KMS-11 (cell line): ENCODE measurements around the gene PDCD5.

ENCODE experiments used
- H2AFZ ChIP-seq: fragments of 200-600 bp; sonication (generic); 2 replicates; pipeline ENCODE4 v1.6.1; 2016; ENCODE audit warnings: antibody characterized with exemption, mixed run types, low read depth
- H3K27ac ChIP-seq: fragments of 200-600 bp; sonication (generic); 2 replicates; pipeline ENCODE4 v1.6.1; 2016; ENCODE audit warnings: mild to moderate bottlenecking, mixed run types
- H3K27me3 ChIP-seq: fragments of 200-600 bp; sonication (generic); 2 replicates; pipeline ENCODE4 v1.6.1; 2017; ENCODE audit warnings: mild to moderate bottlenecking, low read depth, mixed run types, moderate library complexity; ENCODE audit not compliant: insufficient read depth
- H3K36me3 ChIP-seq: fragments of 200-600 bp; sonication (generic); 2 replicates; pipeline ENCODE4 v1.6.1; 2017; ENCODE audit warnings: mild to moderate bottlenecking, mixed run types; ENCODE audit not compliant: insufficient read depth
- H3K4me1 ChIP-seq: fragments of 200-600 bp; sonication (generic); 2 replicates; pipeline ENCODE4 v1.6.1; 2016; ENCODE audit warnings: mild to moderate bottlenecking, low read depth, mixed run types; ENCODE audit not compliant: poor library complexity, severe bottlenecking
- H3K4me2 ChIP-seq: fragments of 200-600 bp; sonication (generic); 2 replicates; pipeline ENCODE4 v1.7.0; 2016; ENCODE audit warnings: mild to moderate bottlenecking, mixed run types
- H3K4me3 ChIP-seq: fragments of 200-600 bp; sonication (generic); IDR thresholded peaks from 2 replicates; pipeline ENCODE4 v1.6.1; 2017; ENCODE audit warnings: low read depth, low read length, mixed read lengths; ENCODE audit not compliant: insufficient read depth
- H3K79me2 ChIP-seq: fragments of 200-600 bp; sonication (generic); 2 replicates; pipeline ENCODE4 v1.6.1; 2016; ENCODE audit warnings: low read depth, mixed run types; ENCODE audit not compliant: insufficient read depth
- H3K9ac ChIP-seq: fragments of 200-600 bp; sonication (generic); 2 replicates; pipeline ENCODE4 v1.6.1; 2016; ENCODE audit warnings: mild to moderate bottlenecking, mixed run types
- H4K20me1 ChIP-seq: fragments of 200-600 bp; sonication (generic); 2 replicates; pipeline ENCODE4 v1.6.1; 2016; ENCODE audit warnings: mild to moderate bottlenecking, mixed run types; ENCODE audit not compliant: insufficient read depth
- TF ChIP-seq, protein P1 (sequence below): fragments of 200-600 bp; sonication (generic); conservative IDR thresholded peaks from 2 replicates; pipeline ENCODE4 v1.6.1; 2017; ENCODE audit warnings: low read depth, mild to moderate bottlenecking, antibody characterized with exemption, low read length, moderate library complexity, mixed read lengths

Gene PDCD5, protein sequence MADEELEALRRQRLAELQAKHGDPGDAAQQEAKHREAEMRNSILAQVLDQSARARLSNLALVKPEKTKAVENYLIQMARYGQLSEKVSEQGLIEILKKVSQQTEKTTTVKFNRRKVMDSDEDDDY

DNA sequence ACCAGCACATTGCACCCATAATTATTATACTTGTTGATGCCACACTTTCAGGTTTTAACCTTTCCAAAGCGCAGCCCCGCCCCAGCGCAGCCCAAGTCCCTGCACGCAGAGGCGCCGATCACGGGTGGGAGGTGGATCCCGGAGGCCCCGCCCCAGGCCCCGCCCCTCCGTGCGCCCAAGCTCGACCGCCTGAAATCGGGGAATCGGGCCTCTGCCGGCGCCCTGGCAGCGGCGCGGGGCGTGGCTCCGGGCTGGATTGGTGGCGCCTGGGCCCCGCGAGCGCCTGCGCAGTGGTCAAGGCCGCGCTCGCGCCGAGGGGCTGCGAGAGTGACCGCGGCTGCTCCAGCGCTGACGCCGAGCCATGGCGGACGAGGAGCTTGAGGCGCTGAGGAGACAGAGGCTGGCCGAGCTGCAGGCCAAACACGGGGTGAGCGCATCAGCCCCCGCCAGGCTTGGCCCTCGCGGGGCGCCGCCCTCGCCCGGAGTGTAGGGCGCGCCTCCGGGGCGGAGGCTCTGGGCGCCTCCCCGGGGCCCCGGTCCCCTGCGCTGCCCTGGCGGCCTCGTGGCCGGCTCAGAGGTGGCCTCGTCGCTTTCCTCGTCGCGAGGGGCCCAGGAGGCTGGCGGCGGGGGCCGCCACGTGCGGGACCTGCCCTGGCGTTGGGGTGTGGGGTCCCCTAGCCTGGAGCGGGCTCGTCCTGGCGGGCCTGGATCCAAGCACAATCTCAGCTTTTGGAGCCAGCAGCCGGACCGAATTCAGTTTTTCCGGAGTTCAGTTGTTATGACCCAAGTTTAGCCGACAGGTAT, at the start of gene PDCD5:
TSS of gene PDCD5 (plus strand) at position 290 of the 804 bp plus-strand sequence. CDS start at position 362, 72 bp downstream.
- H3K27me3 ChIP-seq: no peaks in the 10 kb centered on the region
- H3K79me2 ChIP-seq: peaks cover 35% of the 10 kb centered on the region
- H3K4me1 ChIP-seq: peaks cover 12% of the 10 kb centered on the region
- TF ChIP-seq, protein P1, sequence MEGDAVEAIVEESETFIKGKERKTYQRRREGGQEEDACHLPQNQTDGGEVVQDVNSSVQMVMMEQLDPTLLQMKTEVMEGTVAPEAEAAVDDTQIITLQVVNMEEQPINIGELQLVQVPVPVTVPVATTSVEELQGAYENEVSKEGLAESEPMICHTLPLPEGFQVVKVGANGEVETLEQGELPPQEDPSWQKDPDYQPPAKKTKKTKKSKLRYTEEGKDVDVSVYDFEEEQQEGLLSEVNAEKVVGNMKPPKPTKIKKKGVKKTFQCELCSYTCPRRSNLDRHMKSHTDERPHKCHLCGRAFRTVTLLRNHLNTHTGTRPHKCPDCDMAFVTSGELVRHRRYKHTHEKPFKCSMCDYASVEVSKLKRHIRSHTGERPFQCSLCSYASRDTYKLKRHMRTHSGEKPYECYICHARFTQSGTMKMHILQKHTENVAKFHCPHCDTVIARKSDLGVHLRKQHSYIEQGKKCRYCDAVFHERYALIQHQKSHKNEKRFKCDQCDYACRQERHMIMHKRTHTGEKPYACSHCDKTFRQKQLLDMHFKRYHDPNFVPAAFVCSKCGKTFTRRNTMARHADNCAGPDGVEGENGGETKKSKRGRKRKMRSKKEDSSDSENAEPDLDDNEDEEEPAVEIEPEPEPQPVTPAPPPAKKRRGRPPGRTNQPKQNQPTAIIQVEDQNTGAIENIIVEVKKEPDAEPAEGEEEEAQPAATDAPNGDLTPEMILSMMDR: no peak
- H2AFZ ChIP-seq: peak within 1 kb of the TSS; percentile 99
- peak within 1 kb of the TSS; percentile 82 for H3K4me2 ChIP-seq
- peak within 1 kb of the TSS; percentile 77 for H3K27ac ChIP-seq
- peaks cover 14% of the 10 kb centered on the region; the same call in 1 of the 2 replicates for H3K36me3 ChIP-seq
- H3K4me3 ChIP-seq: no peak within 1 kb of the TSS
- H4K20me1 ChIP-seq: no peaks in the 10 kb centered on the region
- H3K9ac ChIP-seq: peak within 1 kb of the TSS; percentile 92

DNA sequence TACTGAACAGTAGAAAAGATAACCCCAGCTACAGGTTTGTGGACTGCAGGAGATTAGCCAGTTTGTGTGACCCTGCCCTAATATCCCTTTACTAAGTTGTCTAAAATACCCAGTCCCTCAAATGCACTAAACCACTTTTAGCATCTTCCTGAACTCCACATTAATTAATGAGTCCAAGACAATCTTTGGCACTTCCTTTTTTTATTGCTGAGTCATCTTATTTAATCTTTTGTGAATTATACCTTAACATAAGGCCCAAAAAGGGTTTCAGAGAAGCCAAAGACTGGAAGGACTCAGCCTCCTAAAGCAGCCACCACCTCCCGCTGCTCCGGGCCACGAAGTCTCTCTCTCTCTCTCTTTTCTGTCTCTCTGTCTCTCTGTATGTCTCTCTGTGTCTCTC, 48.8 kb upstream of the PDCD5 start:
- no peaks in the 10 kb centered on the region for H3K36me3 ChIP-seq
- TF ChIP-seq, protein P1: no peak
- no peaks in the 10 kb centered on the region for H3K27me3 ChIP-seq
- H3K9ac ChIP-seq: no peak overlapping the region
- no peaks in the 10 kb centered on the region for H3K4me1 ChIP-seq
- H3K4me3 ChIP-seq: no peak overlapping the region
- H3K27ac ChIP-seq: no peak overlapping the region
- no peaks in the 10 kb centered on the region for H3K79me2 ChIP-seq
- no peaks in the 10 kb centered on the region for H4K20me1 ChIP-seq
- H2AFZ ChIP-seq: no peak overlapping the region
- no peak overlapping the region for H3K4me2 ChIP-seq

DNA sequence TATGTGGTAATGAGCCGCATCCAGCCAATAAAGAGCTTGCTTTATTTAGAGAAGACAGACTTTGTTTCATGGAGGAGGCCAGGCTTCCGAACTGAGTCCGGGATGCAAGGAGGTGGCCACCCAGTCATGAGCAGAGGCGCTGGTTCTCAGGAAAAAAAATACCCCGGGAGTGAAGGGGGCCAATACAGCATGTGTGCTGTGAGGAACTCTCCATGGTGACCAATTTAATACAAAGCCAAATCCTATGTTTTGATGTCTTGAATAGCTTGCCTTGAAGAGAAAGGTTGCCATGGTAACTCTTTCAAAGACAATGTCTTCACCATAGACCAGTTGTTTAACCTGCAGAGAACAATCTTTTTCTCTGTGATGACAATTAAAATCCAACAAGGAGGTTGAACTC, 43.4 kb upstream of the PDCD5 start:
- TF ChIP-seq, protein P1: no peak
- H3K4me3 ChIP-seq: no peak overlapping the region
- no peaks in the 10 kb centered on the region for H4K20me1 ChIP-seq
- no peak overlapping the region for H3K9ac ChIP-seq
- H3K4me1 ChIP-seq: no peaks in the 10 kb centered on the region
- H3K79me2 ChIP-seq: no peaks in the 10 kb centered on the region
- H3K36me3 ChIP-seq: no peaks in the 10 kb centered on the region
- H3K4me2 ChIP-seq: no peak overlapping the region
- H3K27ac ChIP-seq: no peak overlapping the region
- no peak overlapping the region for H2AFZ ChIP-seq
- H3K27me3 ChIP-seq: no peaks in the 10 kb centered on the region

DNA sequence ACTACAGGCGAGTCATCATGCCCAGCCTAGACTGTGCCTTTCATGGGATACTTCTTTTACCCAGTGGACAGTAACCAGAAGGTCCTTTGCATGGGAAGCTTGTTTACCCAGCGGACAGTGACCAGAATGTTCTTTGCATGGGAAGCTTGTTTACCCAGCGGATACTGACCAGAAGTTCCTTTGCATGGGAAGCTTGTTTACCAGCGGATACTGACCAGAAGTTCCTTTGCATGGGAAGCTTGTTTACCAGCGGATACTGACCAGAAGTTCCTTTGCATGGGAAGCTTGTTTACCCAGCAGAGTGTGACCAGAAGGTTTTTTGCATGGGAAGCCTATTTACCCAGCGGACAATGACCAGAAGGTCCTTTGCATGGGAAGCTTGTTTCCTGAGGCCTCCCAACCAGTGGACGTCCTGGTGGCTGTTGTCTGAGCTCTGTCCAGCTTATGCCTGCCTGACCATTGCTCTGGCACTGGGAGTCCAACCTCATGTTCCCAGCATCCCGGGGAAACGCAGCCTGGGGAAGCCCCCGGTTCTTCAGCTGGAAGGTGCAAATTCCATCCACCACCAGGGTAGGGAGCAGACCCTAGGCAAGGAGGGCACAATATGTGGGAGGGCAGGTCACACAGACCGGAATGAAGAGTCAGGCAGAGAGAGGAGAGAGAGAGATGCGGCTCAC, 41.6 kb upstream of the PDCD5 start:
- H3K79me2 ChIP-seq: no peaks in the 10 kb centered on the region
- no peak overlapping the region for H3K4me3 ChIP-seq
- no peaks in the 10 kb centered on the region for H3K27me3 ChIP-seq

More for the DNA sequence above, 41.6 kb upstream of the PDCD5 start:
- no peak overlapping the region for H3K27ac ChIP-seq
- no peak overlapping the region for H3K9ac ChIP-seq
- H4K20me1 ChIP-seq: no peaks in the 10 kb centered on the region
- TF ChIP-seq, protein P1: no peak
- no peaks in the 10 kb centered on the region for H3K4me1 ChIP-seq
- H2AFZ ChIP-seq: no peak overlapping the region
- H3K36me3 ChIP-seq: no peaks in the 10 kb centered on the region
- no peak overlapping the region for H3K4me2 ChIP-seq
